Measurements from ENCODE around the gene OSBPL9. TPM values are rescaled to one million over a fixed set of nuclear protein-coding genes. Genes with fewer than 3 reads are reported as not detected.
A peak's percentile ranks its signal among the peaks of the same experiment; 100 is the strongest.

Gene OSBPL9
- total RNA-seq, 2 experiments from 2014 or later, result 35.6 to 36.5 TPM

- Histone ChIP-seq H3K4me3 (ENCODE audit: low read length) (no peak overlapping the region), H3K4me1 (ENCODE audit: insufficient read depth, low read length) (peaks cover 22% of the 10 kb centered on the region), H3K9me3 (ENCODE audit: control insufficient read depth in 1 of 2, insufficient read depth in 1 of 2, low read length in 2 of 2) (no peaks in the 10 kb centered on the region), H3K27me3 (ENCODE audit: control insufficient read depth in 1 of 2, insufficient read depth in 2 of 2, low read length in 2 of 2) (no peaks in the 10 kb centered on the region), H3K36me3 (ENCODE audit: insufficient read depth, low read length) (no peaks in the 10 kb centered on the region), H3K27ac (ENCODE audit: low read depth in 1 of 2, low read length in 2 of 2) (no peak overlapping the region)
- Mint-ChIP-seq H3K27me3 (no peaks in the 10 kb centered on the region), H3K4me3 (peak overlapping the region; percentile 95), H3K36me3 (ENCODE audit: low read depth) (no peaks in the 10 kb centered on the region), H3K27ac (peak overlapping the region; percentile 87), H3K4me1 (ENCODE audit: low read depth) (peaks cover 40% of the 10 kb centered on the region), H3K9me3 (no peaks in the 10 kb centered on the region)
- ATAC-seq (ENCODE audit: poor library complexity) (no peak), DNase-seq (no peak)
- ChIA-PET CTCF (interaction anchor here (0.8 kb wide), 1 partner anchor 42 kb away, joined by 3 read pairs; no protein-coding TSS in a partner anchor), POLR2A (no interaction called here)
- intact Hi-C loops (cut with DNase I, micrococcal nuclease), result loop anchor here in 1 of 2 experiments (5.0 kb wide), 1 partner anchor 1290 kb away; no protein-coding TSS in a partner anchor
- TF ChIP-seq CTCF (IDR thresholded peaks at IDR 0.05), result no peak
Measured at GRCh38 chr1:51727366-51727765, 110.5 kb downstream of the OSBPL9 start.

- ChIA-PET CTCF (interaction anchor here (1.4 kb wide), 1 partner anchor 10 kb away, joined by 4 read pairs; no protein-coding TSS in a partner anchor), POLR2A (interaction anchor here (0.7 to 1.9 kb wide), 14 partner anchors 9 to 327 kb away, joined by 3 to 6 read pairs (median 3); partner anchors contain the start of gene NRDC)
- H3K4me1 ChIP-seq (ENCODE audit: insufficient read depth, low read length), result peaks cover 22% of the 10 kb centered on the region
- TF ChIP-seq CTCF (IDR thresholded peaks at IDR 0.05), result no peak
- Mint-ChIP-seq H3K9me3 (no peaks in the 10 kb centered on the region), H3K27ac (peak overlapping the region; percentile 87), H3K27me3 (no peaks in the 10 kb centered on the region), H3K4me1 (ENCODE audit: low read depth) (peaks cover 52% of the 10 kb centered on the region), H3K4me3 (peak overlapping the region; percentile 95), H3K36me3 (ENCODE audit: low read depth) (no peaks in the 10 kb centered on the region)
- no peaks in the 10 kb centered on the region for H3K36me3 ChIP-seq (ENCODE audit: insufficient read depth, low read length)
- peak overlapping the region; percentile 71 for H3K27ac ChIP-seq (ENCODE audit: low read depth in 1 of 2, low read length in 2 of 2)
- intact Hi-C loops (cut with DNase I, micrococcal nuclease), result loop anchor here in 1 of 2 experiments (5.0 kb wide), 1 partner anchor 1289 kb away; no protein-coding TSS in a partner anchor
- no peak for ATAC-seq (ENCODE audit: poor library complexity)
- no peaks in the 10 kb centered on the region for H3K27me3 ChIP-seq (ENCODE audit: control insufficient read depth in 1 of 2, insufficient read depth in 2 of 2, low read length in 2 of 2)
- H3K9me3 ChIP-seq (ENCODE audit: control insufficient read depth in 1 of 2, insufficient read depth in 1 of 2, low read length in 2 of 2), result no peaks in the 10 kb centered on the region
- peak overlapping the region; percentile 92 for H3K4me3 ChIP-seq (ENCODE audit: low read length)
- DNase-seq, result peak in 2 of 14 experiments; percentile 22 to 25
Measured at GRCh38 chr1:51728611-51729155, 111.8 kb downstream of the OSBPL9 start.

- H3K36me3 ChIP-seq (ENCODE audit: insufficient read depth, low read length), result no peaks in the 10 kb centered on the region
- H3K4me3 Mint-ChIP-seq, result peak overlapping the region; percentile 95
- H3K27ac Mint-ChIP-seq, result peak overlapping the region; percentile 87
- H3K36me3 Mint-ChIP-seq (ENCODE audit: low read depth), result no peaks in the 10 kb centered on the region
- no peak for TF ChIP-seq CTCF (IDR thresholded peaks at IDR 0.05)
- peaks cover 58% of the 10 kb centered on the region for H3K4me1 Mint-ChIP-seq (ENCODE audit: low read depth)
- H3K9me3 Mint-ChIP-seq, result no peaks in the 10 kb centered on the region
- peaks cover 22% of the 10 kb centered on the region for H3K4me1 ChIP-seq (ENCODE audit: insufficient read depth, low read length)
- DNase-seq, result peak; percentile 84 to 97 (median 90)
- ChIA-PET POLR2A (interaction anchor here (0.7 to 1.9 kb wide), 15 partner anchors 9 to 326 kb away, joined by 3 to 6 read pairs (median 3); partner anchors contain the start of genes EPS15 and NRDC), CTCF (interaction anchor here (1.4 kb wide), 1 partner anchor 10 kb away, joined by 4 read pairs; no protein-coding TSS in a partner anchor)
- no peaks in the 10 kb centered on the region for H3K9me3 ChIP-seq (ENCODE audit: control insufficient read depth in 1 of 2, insufficient read depth in 1 of 2, low read length in 2 of 2)
- intact Hi-C loops (cut with DNase I, micrococcal nuclease), result loop anchor here in 1 of 2 experiments (5.0 kb wide), 1 partner anchor 1288 kb away; no protein-coding TSS in a partner anchor
- H3K27ac ChIP-seq (ENCODE audit: low read depth in 1 of 2, low read length in 2 of 2), result peak overlapping the region; percentile 71
- peak overlapping the region; percentile 92 for H3K4me3 ChIP-seq (ENCODE audit: low read length)
- ATAC-seq (ENCODE audit: poor library complexity), result peak; percentile 90
- no peaks in the 10 kb centered on the region for H3K27me3 ChIP-seq (ENCODE audit: control insufficient read depth in 1 of 2, insufficient read depth in 2 of 2, low read length in 2 of 2)
- no peaks in the 10 kb centered on the region for H3K27me3 Mint-ChIP-seq
Measured at GRCh38 chr1:51729156-51729823, 112.4 kb downstream of the OSBPL9 start.

Measured in CD4-positive, alpha-beta T cell (primary cell).